HG02623 (cell line): ENCODE results near the gene STAT4.

Source experiments
- ATAC-seq: cut with Tn5 transposase; IDR thresholded peaks from one replicate; pipeline ENCODE4 v1.9.1; 2021; ENCODE audit warnings: moderate library complexity; ENCODE audit not compliant: unreplicated experiment

The STAT4 gene

DNA sequence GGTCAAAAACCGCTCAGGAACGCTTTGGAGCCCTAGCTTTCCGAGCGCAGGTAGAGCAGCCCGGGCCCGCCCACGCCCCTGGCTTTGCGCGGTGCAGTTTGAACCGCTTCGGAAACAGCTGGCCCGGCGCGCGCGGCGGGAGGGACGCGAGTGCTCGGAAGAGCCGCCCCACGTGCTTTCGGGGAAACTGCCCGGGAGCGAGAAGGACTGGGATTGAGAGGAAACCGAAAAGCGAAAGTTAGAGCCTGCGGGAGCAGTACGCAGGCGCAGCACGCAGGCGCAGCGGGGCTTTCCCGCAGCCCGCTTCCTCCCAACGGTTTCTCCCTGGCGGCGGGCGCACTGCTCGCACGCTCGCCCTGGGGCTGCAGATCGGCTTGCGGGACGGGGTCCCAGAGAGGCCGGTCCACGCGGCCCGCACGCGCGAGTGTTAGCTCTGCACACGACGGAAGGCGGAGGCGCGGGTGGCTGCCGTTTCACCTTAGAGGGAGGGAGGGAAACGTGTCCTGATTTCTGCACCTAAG lies 130.5 kb downstream of the STAT4 start:
- ATAC-seq: peak; percentile 63

DNA sequence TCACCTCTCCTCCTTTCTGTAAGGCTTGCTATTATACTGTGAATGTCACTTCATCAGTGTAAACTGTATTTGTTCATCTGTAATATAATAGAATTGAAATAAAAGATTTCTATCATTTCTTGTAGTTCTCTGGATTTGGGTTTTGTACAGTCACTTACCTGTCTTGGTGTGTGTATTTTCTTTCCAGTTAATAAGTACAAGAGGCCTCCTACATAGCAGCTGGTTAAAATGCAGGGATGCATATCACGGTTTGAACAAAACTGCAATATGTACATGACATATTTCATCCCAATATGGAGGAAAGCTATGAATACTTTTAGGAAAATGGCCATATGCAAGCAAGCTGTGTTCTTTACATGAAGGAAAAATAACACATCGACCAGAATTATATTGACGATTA lies 131.4 kb downstream of the STAT4 start:
- no peak for ATAC-seq

DNA sequence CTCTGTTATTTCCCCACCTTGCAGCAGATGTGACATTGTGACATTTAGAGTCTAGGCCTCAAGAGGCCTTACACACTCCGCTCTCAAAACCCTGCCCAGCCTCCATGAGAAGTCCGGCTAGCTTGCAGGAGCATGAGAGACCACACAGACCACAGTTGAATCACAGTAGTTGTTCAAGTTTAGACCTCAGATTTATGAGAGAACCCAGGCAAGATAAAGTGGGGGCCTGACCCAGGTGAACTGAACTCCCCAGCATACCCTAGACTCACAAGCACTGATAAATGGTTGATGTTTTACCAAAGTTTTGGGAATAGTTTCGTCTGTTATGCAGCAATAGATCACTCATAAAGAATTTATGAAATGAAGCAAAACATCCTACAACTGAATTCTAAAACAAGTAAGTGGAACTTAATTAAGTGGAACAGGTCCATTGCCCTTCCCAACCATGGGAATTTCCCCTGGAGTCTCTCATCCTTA lies 132.1 kb downstream of the STAT4 start:
- no peak for ATAC-seq

DNA sequence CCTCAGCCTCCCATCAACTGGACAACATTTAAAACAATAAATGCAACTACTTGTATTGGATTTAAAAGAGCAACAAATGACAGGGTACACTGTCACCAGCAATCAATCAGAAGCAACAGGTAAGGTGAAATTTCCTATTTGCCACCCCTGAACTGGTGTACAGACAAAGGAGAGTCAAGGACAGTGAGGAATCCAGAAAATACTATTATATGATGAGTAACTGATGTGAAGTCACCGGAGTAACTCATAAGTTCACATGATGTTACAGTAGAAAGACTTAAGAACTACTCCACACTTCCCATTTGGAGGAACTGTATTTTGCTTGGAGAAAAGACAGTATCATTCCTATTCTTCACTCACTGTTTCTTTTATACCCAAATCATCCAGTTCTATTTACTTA lies 132.7 kb downstream of the STAT4 start:
- no peak for ATAC-seq

DNA sequence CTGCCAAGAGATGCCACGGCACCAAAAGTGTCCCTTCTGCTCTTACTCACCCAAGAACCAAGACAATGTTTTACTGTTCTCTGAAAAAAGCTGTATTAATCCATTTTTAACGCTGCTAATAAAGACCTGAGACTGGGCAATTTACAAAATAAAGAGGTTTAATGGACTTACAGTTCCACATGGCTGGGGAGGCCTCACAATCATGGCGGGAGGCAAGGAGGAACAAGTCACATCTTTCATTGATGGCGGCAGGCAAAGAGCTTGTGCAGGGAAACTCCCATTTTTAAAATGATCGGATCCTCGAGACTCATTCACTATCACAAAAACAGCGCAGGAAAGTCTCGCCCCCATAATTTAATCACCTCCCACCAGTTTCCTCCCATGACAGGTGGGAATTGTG lies 135.0 kb downstream of the STAT4 start:
- no peak for ATAC-seq

DNA sequence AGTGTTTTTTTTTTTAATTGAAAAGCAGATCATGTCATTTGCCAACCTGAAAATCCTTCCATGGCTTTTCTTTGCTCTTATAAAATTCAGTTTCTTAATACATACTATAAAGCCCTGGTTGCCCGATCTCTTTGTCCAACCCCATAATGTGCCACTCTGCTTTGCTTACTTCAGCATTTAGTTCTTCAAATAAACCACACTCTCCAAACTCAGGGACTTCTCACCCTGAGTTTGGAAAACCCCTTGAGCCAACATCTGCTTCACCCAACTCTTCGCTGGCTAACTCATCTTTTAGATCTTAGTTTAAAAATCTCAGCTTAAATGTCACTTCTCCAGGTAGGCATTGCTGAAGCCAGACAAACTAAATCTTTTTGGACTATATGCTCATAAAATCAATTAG lies 135.6 kb downstream of the STAT4 start:
- no peak for ATAC-seq

DNA sequence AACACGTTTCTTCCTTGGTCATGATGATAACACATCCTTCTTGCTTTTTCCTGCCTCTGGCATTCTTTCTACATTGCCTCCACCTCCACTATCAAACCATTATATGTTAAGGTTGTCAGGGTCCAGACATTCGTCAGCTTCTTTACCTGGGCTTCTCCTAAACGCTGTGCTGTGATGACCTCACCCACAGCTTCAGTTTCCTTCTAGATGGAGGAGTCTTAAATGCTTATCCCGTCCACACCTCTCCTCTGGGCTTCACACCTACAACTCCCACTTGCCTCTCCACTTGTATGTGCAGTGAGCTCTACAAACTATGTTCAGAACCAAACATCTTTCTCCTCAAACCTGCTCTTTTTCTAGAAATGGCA lies 136.2 kb downstream of the STAT4 start:
- ATAC-seq: no peak

DNA sequence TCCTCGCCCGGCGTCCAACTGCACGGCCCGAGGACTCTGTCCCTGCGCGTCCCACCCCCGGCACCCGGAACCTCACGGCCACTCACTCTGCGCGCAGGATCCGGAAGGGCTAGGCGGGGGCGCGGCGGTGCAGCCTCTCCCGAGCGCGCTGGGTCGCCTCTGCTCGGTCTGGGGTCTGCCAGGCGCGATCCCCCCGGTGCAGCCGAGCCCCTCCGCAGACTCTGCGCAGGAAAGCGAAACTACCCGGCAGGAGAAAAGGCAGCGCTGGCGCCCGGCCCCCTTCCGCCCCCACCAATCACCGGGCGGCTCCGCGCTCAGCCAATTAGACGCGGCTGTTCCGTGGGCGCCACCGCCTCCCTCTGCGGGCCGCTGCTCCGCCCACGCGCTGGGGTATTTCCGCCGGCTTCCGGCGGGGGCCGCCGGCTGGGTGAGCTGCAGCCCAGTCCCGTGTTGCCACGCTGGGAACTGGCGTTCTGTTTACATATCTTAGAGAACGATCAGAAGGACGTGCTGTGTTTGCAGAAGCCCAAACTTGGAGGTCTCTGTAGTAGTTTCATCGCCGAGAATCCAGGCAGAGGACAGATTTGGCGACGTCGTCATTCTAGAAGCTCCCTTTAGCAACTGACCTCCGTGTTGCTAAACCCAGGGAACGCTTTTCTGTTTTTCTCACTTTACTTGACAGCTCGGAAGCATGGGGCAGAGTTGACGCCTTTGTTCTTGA lies 136.7 kb downstream of the STAT4 start, which contains the start of gene STAT1:
Gene STAT1 (minus strand): TSS at position 240 of the 721 bp plus-strand sequence. CDS start 4,168 bp downstream, outside the sequence.
- ATAC-seq: peak; percentile 75

DNA sequence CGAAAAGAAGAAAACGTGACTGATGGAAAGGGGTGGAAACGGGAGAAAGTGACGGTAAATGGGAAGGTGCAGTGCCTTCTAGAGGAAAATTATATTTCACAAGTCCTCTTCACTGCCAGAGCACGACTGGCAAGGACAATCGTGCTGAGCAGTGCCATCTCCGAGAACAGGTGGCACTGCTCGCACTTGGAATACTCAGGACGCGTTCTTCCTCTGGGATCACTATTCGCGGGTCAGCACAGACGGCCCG lies 137.2 kb downstream of the STAT4 start:
- ATAC-seq: no peak

DNA sequence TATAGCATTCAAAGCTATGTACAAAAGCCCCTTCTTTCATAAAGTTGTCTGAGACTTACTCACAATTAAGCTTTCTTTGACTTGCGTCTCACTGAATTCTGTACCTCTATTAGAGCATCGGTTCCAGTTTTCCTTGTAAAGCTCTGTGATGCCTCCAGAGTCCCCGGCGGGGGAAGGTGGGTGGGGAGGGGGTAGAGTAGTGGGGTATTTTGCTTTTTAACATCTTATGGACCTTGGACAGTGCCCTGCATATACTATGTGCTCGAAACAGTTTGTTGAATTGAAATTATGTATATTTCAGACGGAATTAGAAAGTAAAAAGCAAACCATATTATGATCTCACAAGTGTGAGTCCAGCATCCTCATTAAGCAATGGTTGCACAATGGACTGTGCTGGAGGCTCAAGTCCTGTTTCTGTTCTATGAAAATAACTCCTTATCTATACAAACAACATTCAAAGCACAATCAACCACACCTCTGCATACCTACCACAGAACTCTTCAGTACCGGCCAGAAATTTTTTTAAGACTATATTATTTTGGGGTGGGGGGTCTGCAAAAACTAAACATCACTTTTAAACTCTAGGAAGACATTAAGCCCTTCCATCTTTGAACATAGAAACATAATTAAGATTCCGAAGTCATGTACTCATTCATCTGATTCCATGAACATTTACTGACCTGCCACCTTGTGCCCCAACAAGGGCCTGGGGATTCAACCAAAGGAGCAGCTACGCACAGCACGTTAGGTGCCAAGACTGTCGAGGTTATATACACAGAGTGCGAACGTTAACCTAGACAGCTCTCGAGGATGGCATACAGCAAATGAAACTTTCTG lies 137.7 kb downstream of the STAT4 start:
- ATAC-seq: no peak

DNA sequence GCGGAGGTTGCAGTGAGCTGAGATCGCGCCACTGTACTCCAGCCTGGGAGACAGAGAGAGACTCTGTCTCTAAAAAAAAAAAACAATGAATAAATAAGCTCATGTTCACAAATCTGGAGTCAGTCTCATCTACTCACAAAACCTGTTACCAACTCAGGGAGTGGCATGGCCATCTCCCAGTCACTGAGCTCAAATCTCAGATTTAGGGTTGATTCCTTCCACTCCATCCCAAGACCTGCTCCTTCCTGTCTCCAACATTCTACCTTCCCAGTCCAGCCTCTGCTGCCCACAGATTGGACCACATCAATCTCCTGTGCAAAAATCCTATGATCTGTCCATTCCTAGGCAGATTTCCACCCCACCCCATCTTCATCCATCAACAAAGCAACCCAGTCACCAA lies 138.4 kb downstream of the STAT4 start:
- no peak for ATAC-seq

DNA sequence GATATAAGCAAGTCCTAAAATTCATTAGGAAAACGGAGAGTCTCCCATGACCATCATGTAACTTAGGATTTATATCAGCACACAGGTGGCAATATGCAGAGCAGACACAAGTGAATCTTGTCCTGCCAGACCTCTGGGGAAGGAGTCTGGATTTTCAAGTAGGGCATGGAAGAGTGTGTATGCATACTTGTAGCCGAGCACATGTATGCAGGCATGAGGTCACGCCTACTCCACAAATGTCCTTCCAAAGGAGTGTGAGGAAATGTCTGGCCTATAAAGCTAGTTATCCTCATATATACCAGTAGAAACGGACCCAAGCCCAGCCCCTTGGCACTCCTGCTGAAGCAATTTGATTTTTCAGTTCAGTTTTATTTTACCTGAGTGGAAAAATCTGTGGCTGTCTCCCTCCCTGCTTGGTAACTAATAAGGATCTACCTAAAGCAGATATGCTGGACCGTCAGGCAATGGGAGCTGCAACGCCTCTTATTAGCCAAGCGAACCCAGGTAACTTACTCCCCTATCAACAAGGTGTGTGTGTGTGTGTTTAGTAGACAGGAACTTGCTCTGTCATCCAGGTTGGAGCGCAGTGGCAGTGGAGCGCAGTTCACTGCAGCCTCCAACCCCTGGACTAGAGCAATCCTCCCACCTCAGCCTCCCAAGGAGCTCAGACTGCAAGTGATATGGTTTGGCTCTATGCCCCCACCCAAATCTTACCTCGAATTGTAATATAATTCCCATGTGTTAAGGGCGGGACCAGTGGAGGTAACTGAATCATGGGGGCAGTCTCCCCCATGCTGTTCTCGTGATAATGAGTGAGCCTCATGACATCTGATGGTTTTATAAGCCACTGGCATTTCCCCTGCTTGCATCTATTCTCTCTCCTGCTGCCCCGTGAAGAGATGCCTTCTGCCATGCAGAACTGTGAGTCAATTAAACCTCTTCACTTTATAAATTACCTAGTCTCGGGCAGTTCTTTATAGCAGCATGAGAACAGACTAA lies 139.6 kb downstream of the STAT4 start:
- no peak for ATAC-seq

DNA sequence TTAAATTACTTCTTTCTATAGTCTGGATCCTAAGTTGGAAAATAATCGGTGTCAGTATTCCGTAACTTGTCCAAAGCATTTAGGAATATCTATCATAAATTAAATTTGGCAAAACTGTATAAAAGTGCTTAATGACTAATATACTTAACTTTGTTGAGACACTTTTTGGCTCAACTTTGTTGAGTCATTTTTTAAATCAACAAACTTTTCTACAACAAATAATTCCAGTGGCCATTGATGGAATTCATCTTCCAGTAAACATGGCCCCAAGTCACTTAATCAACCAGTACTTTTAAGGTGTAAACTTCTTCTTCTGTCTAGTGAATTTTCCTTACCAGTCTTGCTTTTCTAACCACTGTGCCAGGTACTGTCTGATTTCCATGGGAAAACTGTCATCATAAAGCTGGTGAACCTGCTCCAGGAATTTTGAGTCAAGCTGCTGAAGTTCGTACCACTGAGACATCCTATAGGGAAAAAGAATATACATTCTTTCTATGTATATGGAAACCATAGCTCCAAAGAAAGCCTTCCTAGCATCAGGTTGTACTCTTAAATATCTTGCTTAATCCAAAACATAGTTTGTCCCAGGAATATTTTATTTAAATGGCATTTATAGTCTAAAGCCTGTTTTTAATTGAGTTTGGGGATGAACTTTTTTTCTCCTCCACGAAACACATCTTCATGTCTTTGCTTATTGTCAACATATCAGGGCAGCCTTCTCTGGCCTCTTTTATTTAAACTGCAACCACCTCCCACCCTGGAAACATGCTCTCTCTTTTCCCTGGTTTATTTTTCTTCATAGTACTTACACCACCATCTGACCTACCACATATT lies 141.0 kb downstream of the STAT4 start:
- no peak for ATAC-seq

DNA sequence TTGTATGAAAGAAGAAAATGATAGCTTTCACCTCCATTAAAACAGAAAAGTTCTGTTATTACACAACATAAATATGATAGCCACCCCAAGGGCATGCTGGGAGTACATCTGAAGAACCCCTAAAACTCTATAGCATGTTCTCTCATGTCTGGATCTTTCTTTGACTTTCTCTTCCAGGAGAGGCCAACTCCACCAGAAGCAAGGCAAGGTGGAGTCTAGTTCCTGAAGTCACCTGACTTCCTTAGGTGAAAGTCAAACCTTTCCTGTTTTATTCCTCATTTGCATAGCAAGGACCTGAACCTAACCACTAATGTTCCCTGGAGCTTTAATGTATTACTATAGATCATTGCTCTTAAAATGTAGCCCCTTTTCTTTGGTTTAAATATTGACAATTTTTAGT lies 142.5 kb downstream of the STAT4 start:
- ATAC-seq: no peak

DNA sequence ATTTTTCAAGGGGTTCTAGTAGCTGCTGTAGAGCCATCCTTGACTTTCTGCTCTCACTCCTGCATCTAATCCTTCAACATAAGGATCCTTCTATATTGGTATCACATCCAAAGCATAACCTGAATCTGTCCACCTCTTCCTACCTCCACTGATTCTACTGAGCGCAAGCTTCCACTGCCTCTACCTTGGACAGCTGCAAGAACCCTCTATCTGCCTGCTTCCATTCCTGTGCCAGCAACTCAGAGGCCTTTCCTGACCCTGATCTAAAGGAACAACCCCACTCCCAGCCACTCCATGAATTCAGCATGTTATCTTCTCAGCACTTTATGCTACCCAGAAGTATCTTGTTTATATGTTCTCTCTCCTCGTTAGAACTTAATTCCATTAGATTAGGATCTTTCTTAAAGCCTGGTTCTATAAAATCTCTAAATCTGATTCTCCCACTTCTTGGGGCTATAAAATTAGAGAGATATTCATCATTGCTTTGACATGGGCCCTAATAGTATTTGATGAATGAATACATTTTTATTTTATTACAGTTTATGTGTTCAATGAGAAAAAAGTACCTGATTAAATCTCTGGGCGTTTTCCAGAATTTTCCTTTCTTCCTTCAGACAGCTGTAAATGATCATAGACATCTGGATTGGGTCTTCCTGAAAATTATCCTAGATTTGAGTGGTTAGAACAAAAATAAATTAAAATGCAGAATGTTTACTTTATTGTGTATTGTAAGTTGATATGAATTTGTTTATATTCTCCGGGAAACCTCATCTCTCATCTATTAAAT lies 143.6 kb downstream of the STAT4 start:
- ATAC-seq: no peak

DNA sequence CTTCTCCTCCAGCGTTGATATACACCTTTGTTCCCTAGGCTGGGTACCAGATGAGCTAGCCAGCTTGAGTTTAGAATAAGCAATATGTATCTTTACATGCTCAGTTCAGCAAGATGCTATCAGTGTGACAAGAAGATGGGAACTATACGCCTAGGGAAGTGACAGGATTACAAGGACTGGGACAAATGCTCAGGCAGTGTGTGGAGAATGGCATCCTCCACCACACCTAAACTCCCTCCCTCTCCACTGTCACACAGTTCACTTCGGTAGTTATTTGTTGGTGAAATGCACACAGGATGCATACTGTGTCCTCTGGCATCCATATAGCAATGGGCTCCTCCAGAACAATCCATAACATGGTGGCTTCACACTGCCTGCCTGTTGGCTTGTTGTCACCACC lies 144.5 kb downstream of the STAT4 start:
- no peak for ATAC-seq

DNA sequence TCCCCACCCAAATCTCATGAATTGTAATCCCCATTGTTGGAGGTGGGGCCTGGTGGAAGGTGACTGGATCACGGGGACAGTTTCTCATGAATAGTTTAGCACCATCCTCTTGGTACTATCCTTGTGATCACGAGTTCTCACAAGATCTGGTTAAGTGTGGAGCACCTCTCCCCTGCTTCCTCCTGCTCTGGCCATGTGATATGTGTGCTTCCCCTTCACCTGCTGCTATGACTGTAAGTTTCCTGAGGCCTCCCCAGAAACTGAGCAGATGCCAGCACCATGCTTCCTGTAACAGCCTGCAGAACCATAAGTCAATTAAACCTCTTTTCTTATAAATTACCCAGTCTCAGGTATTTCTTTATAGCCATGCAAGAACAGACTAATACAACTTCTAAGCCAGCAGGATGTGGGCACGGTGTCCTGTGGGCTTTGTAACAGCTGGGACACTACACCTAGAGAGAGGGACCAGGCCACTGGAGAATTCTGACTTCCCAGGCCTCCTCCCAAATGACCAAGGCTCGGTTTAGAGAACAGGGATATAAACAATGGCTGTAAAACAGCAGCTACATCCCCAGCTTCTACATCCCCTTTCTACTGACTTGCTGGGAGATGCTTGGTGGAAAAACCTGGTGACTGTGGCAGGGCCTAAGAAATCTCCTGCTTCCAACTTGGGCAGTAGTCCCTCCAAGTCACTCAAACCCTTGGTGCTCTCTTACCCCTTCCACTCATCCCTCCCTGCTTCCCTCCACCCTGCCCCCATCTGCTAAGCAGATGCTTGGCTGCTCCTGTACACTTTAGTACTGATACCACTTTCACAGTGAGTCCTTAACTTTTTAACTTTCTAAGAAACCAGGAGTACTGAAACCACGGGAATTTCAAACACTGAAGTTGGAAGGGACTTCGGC lies 147.1 kb downstream of the STAT4 start:
- ATAC-seq: no peak

DNA sequence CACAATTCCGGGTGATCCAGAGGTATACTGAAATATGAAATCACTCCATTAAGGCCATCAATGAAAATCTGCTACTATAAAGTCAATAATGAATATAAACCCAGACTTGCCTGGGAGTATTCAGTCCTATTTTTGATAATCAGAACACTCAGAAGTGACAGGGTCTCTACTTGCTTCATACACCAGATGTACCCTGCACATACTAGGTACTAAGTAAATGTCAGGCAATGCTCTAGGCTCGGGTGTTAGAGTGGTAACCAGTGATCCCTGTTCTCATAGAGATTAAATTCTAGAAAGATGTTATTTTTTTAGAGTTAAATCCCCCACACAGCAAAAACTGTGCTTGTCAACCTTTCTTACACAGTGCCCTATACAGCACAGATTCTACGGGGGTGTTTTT lies 149.2 kb downstream of the STAT4 start:
- no peak for ATAC-seq
